Neural progenitor cell (in vitro differentiated cells): ENCODE data around the gene C19orf81. TPM values are rescaled to one million over a fixed set of nuclear protein-coding genes. Genes with fewer than 3 reads are reported as not detected.
A peak's percentile ranks its signal among the peaks of the same experiment; 100 is the strongest.

ENCODE experiments used
- DNase-seq: peaks from one replicate; pipeline ENCODE4 v3.0.0-alpha.2; 2016; ENCODE audit warnings: low spot score
- H2AFZ ChIP-seq: fragments of 200-600 bp; sonication (generic); replicated peaks from 2 replicates; pipeline ENCODE4 v1.6.1; 2016; ENCODE audit warnings: antibody characterized with exemption
- H3F3A ChIP-seq: fragments of 200-600 bp; sonication (generic); 2 replicates; pipeline ENCODE4 v1.6.1; 2016; ENCODE audit warnings: antibody characterized with exemption, low read depth
- H3K27ac ChIP-seq: fragments of 200-600 bp; sonication (generic); 2 replicates; pipeline ENCODE4 v1.5.1; 2016; ENCODE audit warnings: mild to moderate bottlenecking
- H3K27me3 ChIP-seq: fragments of 200-600 bp; sonication (generic); 2 replicates; pipeline ENCODE4 v1.6.1; 2016; ENCODE audit warnings: mild to moderate bottlenecking, moderate library complexity
- H3K36me3 ChIP-seq: fragments of 200-600 bp; sonication (generic); 2 replicates; pipeline ENCODE4 v1.5.1; 2016
- H3K4me1 ChIP-seq: fragments of 200-600 bp; sonication (generic); 2 replicates; pipeline ENCODE4 v1.6.1; 2016; ENCODE audit warnings: mixed run types
- H3K4me2 ChIP-seq: fragments of 200-600 bp; sonication (generic); 2 replicates; pipeline ENCODE4 v1.6.1; 2016
- H3K4me3 ChIP-seq: fragments of 200-600 bp; sonication (generic); 2 replicates; pipeline ENCODE4 v1.5.1; 2016
- H3K79me2 ChIP-seq: fragments of 200-600 bp; sonication (generic); 2 replicates; pipeline ENCODE4 v1.6.1; 2016; ENCODE audit warnings: low read depth
- H3K9ac ChIP-seq: fragments of 200-600 bp; sonication (generic); 2 replicates; pipeline ENCODE4 v1.6.1; 2016
- H3K9me3 ChIP-seq: fragments of 200-600 bp; sonication (generic); 2 replicates; pipeline ENCODE4 v1.5.1; 2016; ENCODE audit warnings: low read depth
- H4K20me1 ChIP-seq: fragments of 200-600 bp; sonication (generic); 2 replicates; pipeline ENCODE4 v1.6.1; 2016; ENCODE audit warnings: low read depth
- H3K27ac Mint-ChIP-seq: 3 replicates; pipeline ENCODE4 v1.8.0; 2021; ENCODE audit warnings: mixed read lengths
- H3K27me3 Mint-ChIP-seq: 2 replicates; pipeline ENCODE4 v1.8.0; 2022; ENCODE audit warnings: low read depth, mild to moderate bottlenecking, inconsistent platforms, moderate library complexity, mixed read lengths; ENCODE audit not compliant: insufficient read depth
- H3K36me3 Mint-ChIP-seq: 3 replicates; pipeline ENCODE4 v1.8.0; 2021; ENCODE audit warnings: mixed read lengths
- H3K4me1 Mint-ChIP-seq: 3 replicates; pipeline ENCODE4 v1.8.0; 2021; ENCODE audit warnings: mixed read lengths
- H3K4me3 Mint-ChIP-seq: 3 replicates; pipeline ENCODE4 v1.8.0; 2021; ENCODE audit warnings: mild to moderate bottlenecking, moderate library complexity, mixed read lengths
- H3K9me3 Mint-ChIP-seq: 3 replicates; pipeline ENCODE4 v1.8.0; 2020; ENCODE audit warnings: mixed read lengths
- CTCF ChIP-seq: fragments of 200-600 bp; sonication (generic); IDR thresholded peaks from 2 replicates; pipeline ENCODE4 v1.5.1; 2017; ENCODE audit warnings: antibody characterized with exemption, mild to moderate bottlenecking
- EZH2 ChIP-seq: fragments of 200-600 bp; sonication (generic); IDR thresholded peaks from 2 replicates; pipeline ENCODE4 v1.6.1; 2017; ENCODE audit warnings: antibody characterized with exemption, mild to moderate bottlenecking, moderate library complexity
- EZH2phosphoT487 ChIP-seq: fragments of 200-600 bp; sonication (generic); IDR thresholded peaks from 2 replicates; pipeline ENCODE4 v1.6.1; 2017; ENCODE audit warnings: antibody characterized with exemption
- total RNA-seq: library from RNA; depleted of rRNA; stranded (reverse); fragments of >200 nt; gene quantifications from 2 replicates; pipeline ENCODE4 v1.2.3, GENCODE V29; 2015; ENCODE audit warnings: low replicate concordance

C19orf81 gene
- total RNA-seq, 1 donor from 2014 or later, result 1.3 TPM

GRCh38 chr19:50657222-50657669 lies 8.0 kb downstream of the C19orf81 start:
- Mint-ChIP-seq H3K9me3 (peaks cover 4% of the 10 kb centered on the region), H3K4me3 (peak overlapping the region; percentile 95), H3K27ac (peak overlapping the region; percentile 10), H3K36me3 (no peaks in the 10 kb centered on the region), H3K4me1 (peaks cover 45% of the 10 kb centered on the region), H3K27me3 (peaks cover 12% of the 10 kb centered on the region)
- H4K20me1 ChIP-seq, result no peaks in the 10 kb centered on the region
- no peak overlapping the region for H2AFZ ChIP-seq
- no peak for DNase-seq
- H3K9me3 ChIP-seq, result no peaks in the 10 kb centered on the region
- H3K79me2 ChIP-seq, result no peaks in the 10 kb centered on the region
- H3K4me1 ChIP-seq, result no peaks in the 10 kb centered on the region
- TF ChIP-seq CTCF, result no peak
- peak overlapping the region; percentile 78 for H3K4me2 ChIP-seq
- peak overlapping the region; percentile 53 for H3K4me3 ChIP-seq
- no peaks in the 10 kb centered on the region for H3K36me3 ChIP-seq
- no peak overlapping the region for H3K9ac ChIP-seq
- H3K27ac ChIP-seq, result no peak overlapping the region
- H3F3A ChIP-seq, result peaks cover 7% of the 10 kb centered on the region
- H3K27me3 ChIP-seq, result peaks cover 3% of the 10 kb centered on the region

- H3K36me3 Mint-ChIP-seq, result no peaks in the 10 kb centered on the region
- no peaks in the 10 kb centered on the region for H3K4me1 ChIP-seq
- H3K4me2 ChIP-seq, result peak overlapping the region; percentile 78
- no peaks in the 10 kb centered on the region for H3K9me3 ChIP-seq
- no peaks in the 10 kb centered on the region for H3K36me3 ChIP-seq
- H3K27me3 Mint-ChIP-seq, result peaks cover 13% of the 10 kb centered on the region
- H3K27ac Mint-ChIP-seq, result peak overlapping the region; percentile 90
- H3K9me3 Mint-ChIP-seq, result peaks cover 4% of the 10 kb centered on the region
- H3K4me3 ChIP-seq, result peak overlapping the region; percentile 53
- peak overlapping the region; percentile 95 for H3K4me3 Mint-ChIP-seq
- TF ChIP-seq EZH2 (no peak), CTCF (no peak), EZH2phosphoT487 (no peak)
- H3K9ac ChIP-seq, result no peak overlapping the region
- no peak overlapping the region for H3K27ac ChIP-seq
- peaks cover 45% of the 10 kb centered on the region for H3K4me1 Mint-ChIP-seq
- peaks cover 7% of the 10 kb centered on the region for H3F3A ChIP-seq
- H4K20me1 ChIP-seq, result no peaks in the 10 kb centered on the region
- H3K27me3 ChIP-seq, result peaks cover 3% of the 10 kb centered on the region
- peak; percentile 99 for DNase-seq
- no peak overlapping the region for H2AFZ ChIP-seq
- H3K79me2 ChIP-seq, result no peaks in the 10 kb centered on the region
Measured at GRCh38 chr19:50657712-50658440, 8.6 kb downstream of the C19orf81 start.

- peaks cover 2% of the 10 kb centered on the region for H3K36me3 Mint-ChIP-seq
Measured at GRCh38 chr19:50658441-50659317, 9.4 kb downstream of the C19orf81 start.

More at GRCh38 chr19:50658441-50659317, 9.4 kb downstream of the C19orf81 start:
- Histone ChIP-seq H3K4me1 (no peaks in the 10 kb centered on the region), H3K36me3 (no peaks in the 10 kb centered on the region), H3K9me3 (no peaks in the 10 kb centered on the region), H4K20me1 (no peaks in the 10 kb centered on the region), H3K4me3 (peak overlapping the region; percentile 53), H3K79me2 (no peaks in the 10 kb centered on the region), H3K27ac (no peak overlapping the region), H2AFZ (no peak overlapping the region), H3K4me2 (peak overlapping the region; percentile 71), H3K9ac (no peak overlapping the region), H3F3A (peaks cover 7% of the 10 kb centered on the region), H3K27me3 (peaks cover 3% of the 10 kb centered on the region)
- DNase-seq, result peak; percentile 94
- Mint-ChIP-seq H3K4me1 (peaks cover 42% of the 10 kb centered on the region), H3K4me3 (peak overlapping the region; percentile 95), H3K27ac (peak overlapping the region; percentile 90), H3K27me3 (peaks cover 11% of the 10 kb centered on the region), H3K9me3 (peaks cover 4% of the 10 kb centered on the region)
- TF ChIP-seq CTCF (no peak), EZH2phosphoT487 (no peak), EZH2 (no peak)
